A673 (cell line): ENCODE data around the gene CTCF.

Experiments
- EZH2 ChIP-seq: fragments of 200-600 bp; sonication (generic); IDR thresholded peaks from 2 replicates; pipeline ENCODE4 v1.6.1; 2017; ENCODE audit warnings: borderline replicate concordance, low read depth, mild to moderate bottlenecking, mixed read lengths, antibody characterized with exemption, low read length; ENCODE audit not compliant: poor library complexity, severe bottlenecking
- TF ChIP-seq, protein P1 (sequence below): fragments of 300-800, 200-600 bp; sonication (generic); conservative IDR thresholded peaks from 2 replicates; pipeline ENCODE4 v1.5.1; 2017; ENCODE audit warnings: low read depth, mild to moderate bottlenecking, antibody characterized with exemption, low read length, moderate library complexity, mixed read lengths

- TF ChIP-seq, protein P1, sequence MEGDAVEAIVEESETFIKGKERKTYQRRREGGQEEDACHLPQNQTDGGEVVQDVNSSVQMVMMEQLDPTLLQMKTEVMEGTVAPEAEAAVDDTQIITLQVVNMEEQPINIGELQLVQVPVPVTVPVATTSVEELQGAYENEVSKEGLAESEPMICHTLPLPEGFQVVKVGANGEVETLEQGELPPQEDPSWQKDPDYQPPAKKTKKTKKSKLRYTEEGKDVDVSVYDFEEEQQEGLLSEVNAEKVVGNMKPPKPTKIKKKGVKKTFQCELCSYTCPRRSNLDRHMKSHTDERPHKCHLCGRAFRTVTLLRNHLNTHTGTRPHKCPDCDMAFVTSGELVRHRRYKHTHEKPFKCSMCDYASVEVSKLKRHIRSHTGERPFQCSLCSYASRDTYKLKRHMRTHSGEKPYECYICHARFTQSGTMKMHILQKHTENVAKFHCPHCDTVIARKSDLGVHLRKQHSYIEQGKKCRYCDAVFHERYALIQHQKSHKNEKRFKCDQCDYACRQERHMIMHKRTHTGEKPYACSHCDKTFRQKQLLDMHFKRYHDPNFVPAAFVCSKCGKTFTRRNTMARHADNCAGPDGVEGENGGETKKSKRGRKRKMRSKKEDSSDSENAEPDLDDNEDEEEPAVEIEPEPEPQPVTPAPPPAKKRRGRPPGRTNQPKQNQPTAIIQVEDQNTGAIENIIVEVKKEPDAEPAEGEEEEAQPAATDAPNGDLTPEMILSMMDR: 0 out of 2 replicates have a peak, but pooled peaks have one; percentile 10
- no peak for TF ChIP-seq EZH2
Measured at GRCh38 chr16:67668495-67669157, 106.3 kb downstream of the CTCF start.
